Measurements from ENCODE around the gene PRSS48.
"Not testable (repeated sequence)": the region's sequence is repeated elsewhere in the genome, so short reads cannot be mapped to it uniquely, and the experiment has no call there.

PRSS48 gene, protein sequence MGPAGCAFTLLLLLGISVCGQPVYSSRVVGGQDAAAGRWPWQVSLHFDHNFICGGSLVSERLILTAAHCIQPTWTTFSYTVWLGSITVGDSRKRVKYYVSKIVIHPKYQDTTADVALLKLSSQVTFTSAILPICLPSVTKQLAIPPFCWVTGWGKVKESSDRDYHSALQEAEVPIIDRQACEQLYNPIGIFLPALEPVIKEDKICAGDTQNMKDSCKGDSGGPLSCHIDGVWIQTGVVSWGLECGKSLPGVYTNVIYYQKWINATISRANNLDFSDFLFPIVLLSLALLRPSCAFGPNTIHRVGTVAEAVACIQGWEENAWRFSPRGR

DNA sequence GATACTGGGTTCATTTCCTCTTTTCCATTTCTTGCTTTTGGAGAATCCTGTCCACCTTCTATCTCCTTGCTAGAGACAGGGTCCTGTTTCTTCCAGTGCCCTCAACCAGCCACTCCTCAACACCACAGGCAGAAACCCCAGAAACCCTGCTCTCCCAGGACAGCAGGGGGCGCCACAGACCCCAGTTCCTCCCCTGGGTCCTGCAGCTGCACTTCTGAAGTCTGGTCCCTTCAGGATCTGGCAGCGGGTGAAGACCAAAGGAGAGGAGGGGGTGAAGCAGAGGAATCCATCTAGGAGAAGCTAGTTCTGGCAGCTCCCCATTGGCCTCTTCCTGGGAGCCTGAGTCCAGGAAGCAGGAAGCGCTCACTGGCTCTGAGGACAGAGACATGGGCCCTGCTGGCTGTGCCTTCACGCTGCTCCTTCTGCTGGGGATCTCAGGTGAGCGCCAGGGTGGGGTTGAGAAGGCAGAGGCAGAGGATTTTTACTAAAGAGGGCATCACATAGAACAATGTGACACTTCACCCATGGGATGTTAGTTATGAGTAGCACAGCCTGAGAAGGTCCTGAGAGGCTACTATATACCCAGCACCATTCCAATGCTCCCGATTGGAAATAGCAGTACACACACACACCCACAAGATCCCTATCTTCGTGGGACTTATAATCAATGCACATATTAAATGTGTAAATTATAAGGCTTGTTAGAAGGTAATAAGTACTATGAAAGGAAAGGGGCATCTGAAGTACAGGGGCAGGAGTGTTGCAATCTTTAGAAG, at the start of gene PRSS48:
PRSS48 (plus strand) TSS at position 375 of the 776 bp plus-strand sequence; CDS start at position 387, 12 bp downstream.
- FAIRE-seq, result no peak

DNA sequence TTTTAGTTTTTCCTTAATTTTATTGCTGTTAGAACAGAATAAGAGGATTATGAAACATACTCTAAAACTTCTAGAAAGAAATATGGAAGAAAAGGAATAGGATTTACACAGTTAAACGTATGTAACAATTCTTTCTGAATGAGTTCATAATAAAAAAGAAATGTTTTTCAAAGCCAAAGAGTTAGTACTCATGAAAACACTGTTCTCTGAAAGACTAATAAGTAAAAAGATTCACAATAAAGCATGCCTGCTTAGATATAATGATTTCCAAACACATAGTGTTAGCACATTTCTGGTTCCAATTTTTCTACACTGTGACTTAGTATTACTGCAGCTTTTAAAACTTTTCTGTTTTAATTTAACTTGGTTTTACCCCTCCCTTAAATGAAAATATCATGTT, 49.8 kb upstream of the PRSS48 start:
- FAIRE-seq, result no peak

DNA sequence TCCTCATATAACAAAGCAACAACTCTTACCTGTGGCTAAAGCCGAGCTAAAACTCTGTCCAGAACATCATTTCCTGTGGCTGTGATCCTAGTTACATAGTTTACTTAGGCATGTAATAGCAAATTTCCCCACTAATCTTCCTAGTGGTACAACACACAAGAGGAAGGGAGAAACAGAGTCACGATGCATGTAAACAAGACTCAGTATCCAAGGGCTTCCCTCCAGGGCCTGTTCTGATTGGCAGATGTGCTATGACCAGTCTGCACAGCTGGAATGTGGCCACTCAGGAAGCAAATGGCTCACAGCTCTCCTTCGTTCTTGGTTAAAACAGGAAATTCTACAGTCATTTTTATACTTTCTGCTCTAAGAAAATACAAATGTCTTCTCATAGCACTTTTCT, 49.2 kb upstream of the PRSS48 start:
- FAIRE-seq, result no peak

DNA sequence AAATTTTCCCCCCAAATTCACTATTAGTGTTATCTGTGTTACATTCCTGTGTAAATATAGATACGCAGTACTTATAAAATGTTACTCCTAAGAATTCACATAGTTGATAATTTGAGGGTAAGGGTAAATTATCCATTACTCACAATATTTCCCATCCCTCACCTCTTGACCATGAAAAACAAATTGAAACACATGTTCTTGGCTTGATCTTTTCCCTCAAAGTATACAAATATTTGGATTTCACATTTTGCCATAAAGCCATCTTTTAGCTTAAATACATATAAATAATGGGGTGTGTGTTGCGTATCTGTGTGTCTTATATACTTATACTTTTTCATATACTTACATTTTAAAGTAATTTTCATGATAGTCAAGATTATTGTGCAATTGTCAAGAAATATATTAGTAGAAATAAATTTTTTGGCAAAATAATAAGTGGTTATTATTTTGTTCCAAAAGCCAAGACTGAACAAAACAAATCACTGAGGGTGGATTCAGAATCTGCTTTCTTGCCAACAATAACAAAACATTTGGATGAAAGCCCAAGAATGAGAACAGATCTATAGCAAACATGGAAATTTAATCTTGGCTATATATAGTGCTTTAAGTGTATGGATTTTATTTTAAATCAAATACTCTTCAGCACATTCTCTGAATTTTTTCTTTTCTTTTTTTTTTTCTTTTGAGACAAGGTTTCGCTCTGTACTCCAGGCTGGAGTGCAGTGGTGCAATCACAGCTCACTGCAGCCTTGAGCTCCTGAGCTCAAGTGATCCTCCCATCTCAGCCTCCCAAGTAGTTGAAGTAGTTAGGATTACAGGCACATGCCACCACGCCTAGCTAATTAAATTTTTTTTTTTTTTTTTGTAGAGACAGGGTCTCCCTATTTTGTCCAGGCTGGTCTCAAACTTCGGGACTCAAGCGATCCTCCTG, 48.5 kb upstream of the PRSS48 start:
- FAIRE-seq, result peak; percentile 77

DNA sequence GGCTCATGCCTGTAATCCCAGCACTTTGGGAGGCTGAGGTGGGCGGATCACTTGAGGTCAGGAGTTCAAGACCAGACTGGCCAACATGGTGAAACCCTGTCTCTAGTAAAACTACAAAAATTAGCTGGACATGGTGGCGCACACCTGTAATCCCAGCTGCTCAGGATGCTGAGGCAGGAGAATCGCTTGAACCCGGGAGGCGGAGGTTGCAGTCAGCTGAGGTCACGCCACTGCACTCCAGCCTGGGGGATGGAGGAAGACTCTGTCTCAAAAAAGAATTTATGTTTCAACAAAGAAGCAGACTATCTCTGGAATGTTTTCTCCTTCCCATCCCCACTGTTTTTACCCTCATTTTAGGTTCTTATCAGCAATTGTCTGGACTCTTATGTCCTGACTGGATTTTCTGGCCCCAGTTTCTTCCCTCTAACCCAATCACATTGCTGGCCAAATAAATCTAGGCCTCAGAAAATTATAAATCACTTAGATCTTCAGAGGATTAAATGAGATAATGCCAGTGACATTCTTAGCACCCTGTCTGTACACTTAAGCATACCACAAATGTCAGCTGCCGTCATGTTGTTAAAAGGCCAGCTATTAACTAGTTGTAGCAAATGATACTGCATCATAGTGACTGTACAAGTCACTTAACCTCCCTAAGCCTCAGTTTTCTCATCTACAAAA, 44.9 kb upstream of the PRSS48 start:
- no peak for FAIRE-seq

DNA sequence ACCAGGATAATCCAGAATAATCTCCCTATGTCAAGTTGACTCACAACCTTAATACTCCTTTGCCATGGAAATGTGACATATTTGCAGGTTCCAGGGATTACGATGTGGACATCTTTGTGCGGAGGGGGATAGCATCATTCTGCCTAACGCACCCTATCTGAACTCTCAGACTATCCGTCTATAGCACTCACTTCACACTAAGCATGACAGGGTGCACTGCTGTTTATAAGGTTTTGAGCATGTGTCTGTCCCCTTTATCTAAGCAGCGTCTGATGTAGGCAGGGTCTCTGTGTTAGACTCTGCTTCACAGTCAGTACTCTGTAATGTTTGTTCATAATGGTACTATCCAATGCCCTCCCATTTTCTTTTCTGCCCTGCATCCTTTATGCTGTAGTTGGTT, 43.4 kb upstream of the PRSS48 start:
- FAIRE-seq, result no peak

DNA sequence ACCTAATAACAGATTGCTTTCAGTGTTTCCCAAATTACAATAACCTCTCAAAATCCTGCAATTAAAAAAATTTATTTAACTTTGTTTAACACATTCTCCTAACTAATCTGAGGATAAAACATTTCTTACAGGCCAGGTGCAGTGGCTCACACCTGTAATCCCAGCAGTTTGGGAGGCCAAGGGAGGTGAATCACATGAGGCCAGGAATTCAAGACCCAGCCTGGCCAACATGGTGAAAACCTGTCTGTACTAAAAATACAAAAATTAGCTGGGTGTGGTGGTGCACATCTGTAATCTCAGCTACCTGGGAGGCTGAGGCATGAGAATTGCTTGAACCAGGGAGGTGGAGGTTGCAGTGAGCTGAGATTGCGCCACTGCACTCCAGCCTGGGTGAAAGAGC, 41.6 kb upstream of the PRSS48 start:
- not testable (repeated sequence) for FAIRE-seq

DNA sequence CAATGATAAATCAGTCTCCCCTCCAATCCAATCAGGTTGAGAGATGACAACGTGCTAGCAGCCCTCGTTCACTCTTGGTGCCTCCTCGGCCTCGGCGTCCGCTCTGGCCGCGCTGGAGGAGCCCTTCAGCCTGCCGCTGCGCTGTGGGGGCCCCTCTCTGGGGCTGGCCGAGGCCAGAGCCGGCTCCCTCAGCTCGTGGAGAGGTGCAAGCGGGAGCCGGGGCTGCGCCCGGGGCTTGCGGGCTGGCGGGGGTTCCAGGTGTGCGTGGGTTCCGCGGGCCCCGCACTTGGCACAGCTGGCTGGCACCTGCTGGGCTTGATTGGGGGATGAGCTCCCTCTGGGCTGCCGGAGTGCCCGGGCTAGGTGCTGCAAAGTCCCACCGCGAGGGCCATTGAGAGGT, 40.9 kb upstream of the PRSS48 start:
- FAIRE-seq, result no peak

DNA sequence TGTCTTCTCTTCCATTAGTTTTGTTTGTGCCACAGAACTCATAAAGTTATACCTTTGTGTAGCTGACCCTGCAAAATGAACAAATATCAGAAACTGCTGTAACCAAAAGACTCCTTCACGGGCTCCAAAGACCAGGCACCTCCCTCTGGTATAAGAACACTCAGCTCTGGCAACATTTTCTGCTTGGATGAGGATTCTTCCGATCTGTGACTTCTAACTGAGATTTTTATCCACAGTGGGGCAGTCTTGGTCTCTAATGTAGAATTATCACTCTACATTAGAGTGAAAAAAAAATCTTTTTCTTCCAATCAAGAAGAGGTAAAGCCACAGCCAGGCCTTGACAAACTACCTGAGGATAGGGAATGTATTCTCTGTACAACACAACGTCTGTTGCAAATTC, 38.5 kb upstream of the PRSS48 start:
- FAIRE-seq, result no peak

DNA sequence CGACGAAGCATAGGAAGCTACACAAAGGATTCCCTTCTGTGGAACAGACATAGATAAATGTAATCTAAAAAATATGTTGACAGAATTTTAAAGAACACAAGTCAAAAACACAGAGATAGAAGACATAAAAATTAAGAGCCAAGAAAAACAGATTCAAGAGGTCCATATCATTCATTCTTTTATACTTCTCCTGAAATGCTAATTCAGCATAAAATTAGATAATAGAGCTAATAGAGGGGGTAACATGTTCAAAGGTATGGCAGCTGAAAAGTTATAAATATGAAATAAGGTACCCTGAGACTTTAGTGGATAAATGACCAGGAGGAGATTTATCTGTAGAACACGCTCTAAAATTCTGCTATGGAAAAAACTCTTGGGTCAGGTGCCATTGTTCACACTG, 37.4 kb upstream of the PRSS48 start:
- FAIRE-seq, result no peak

DNA sequence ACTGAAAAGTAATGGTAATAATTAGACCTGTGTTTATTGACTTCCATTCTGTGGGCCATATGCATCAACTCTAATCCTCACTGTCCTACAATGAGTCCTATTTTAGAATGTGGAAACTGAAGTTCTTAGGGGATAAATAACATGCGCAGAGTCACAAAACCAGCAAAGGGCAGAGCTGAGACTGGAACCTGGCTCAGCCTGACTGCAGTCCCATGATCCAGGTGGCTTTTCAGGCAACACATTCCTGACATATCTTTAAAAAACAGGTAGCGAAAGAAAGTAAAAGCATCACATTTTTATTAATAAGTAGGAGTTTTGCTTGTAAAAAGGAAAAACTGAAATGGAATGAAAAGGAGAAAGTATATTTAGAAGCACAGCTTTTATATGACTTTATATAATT, 34.7 kb upstream of the PRSS48 start:
- no peak for FAIRE-seq

DNA sequence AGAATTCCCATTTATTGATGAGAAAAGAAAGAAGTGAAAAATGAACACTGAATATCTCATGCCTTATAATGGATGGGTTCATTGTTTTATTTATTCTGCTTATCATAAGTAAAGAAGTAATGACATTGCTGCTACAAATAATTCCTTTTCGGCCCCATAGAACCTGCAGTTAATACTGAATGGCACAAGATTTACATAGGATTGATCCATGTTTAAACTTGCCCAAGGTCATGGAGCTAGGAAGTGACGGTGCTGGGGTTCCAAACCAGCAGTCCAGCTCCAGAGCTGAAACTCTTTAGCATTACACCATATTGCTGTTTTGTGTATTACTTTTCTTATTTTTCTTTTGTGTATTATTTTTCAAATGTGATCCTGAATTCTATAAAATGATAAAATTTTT, 30.2 kb upstream of the PRSS48 start:
- no peak for FAIRE-seq

DNA sequence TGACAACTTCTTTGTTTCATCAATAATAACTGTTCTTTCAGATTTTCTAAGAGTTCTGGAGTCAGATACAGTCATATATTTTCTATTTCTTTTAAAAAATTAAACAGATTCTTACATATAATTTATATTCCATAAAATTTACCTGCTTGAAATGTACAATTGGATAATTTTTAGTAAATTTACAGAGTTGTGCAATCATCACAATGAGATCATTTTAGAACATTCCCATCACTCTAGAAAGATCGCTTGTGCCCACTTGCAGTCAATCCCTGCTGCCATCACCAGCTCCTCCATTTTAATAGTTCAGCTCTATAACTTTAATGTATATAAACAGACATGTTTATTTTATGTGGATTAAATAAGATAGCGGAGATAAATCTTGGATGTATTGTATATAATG, 29.6 kb upstream of the PRSS48 start:
- FAIRE-seq, result no peak

DNA sequence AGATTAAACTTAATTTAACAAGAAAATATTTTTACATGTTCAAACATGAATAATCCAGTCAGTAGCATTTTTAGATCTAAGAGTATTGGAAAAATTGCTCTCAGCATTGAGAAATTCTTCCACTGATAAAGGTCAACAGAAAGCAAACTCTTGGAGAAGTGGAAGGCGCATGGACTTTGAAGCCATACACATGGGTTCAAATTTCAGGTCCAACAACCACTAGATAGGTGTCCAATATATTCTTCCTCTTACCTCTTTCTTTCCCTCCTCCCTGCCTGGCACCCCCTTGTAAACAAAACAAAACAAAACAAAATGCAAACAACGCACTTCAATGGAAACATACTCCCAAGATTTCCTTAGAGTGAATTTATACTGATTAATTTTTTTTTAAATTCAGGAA, 28.4 kb upstream of the PRSS48 start:
- no peak for FAIRE-seq

DNA sequence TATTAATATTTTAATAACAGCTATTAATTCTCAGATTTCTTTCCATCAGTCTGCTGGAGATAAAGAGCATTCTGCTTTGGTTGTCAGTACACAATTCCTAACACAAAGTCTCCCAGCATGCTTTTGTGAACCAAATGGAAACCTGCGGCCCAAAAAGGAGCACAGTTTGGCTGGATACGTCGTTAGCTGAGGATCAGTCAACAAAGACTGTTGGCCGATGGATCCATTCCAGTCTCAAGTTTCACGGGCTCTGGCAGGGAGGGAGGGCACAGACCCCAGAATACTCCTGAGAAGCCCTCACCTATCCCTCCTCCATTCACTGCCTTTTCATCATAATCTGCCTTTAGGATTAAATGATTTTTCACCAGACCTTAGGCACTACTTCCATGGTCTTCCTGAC, 26.3 kb upstream of the PRSS48 start:
- FAIRE-seq, result no peak

DNA sequence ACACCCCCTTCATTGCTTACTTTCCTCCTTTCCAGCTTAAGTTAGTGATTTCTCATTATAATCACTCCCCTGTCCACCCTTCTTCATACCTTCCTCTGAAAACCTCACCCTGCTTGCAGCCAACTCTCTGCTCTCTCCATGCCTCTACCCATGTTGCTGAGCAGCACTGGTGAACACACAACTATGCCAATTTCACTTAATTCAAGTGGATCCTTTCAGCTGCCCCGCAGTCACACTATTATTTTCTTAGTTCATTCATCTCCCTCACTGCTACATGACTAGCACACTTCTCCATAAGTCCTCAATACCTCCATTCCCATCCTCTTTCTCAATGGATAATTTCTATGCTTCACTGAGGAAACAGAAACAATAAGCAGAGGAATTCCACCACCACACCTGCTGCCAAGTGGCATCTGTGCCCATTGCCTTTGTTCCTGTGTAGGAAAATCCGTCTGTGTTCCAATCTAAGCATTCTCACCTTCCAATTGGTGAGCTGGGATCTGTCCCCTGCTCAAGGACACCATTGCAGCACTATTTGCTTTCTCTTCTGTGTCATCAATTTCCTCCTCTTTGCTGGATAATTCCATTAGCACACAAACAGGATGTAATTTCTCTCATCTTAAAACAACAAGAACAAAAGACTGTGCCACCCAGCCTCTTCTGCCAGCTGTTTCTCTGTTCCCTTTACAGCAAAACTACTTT, 25.2 kb upstream of the PRSS48 start:
- no peak for FAIRE-seq

DNA sequence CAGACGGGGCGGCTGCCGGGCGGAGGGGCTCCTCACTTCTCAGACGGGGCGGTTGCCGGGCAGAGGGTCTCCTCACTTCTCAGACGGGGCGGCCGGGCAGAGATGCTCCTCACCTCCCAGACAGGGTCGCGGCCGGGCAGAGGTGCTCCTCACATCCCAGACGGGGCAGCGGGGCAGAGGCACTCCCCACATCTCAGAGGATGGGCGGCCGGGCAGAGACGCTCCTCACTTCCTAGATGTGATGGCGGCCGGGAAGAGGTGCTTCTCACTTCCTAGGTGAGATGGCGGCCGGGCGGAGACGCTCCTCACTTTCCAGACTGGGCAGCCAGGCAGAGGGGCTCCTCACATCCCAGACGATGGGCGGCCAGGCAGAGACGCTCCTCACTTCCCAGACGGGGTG, 21.7 kb upstream of the PRSS48 start:
- not testable (repeated sequence) for FAIRE-seq

DNA sequence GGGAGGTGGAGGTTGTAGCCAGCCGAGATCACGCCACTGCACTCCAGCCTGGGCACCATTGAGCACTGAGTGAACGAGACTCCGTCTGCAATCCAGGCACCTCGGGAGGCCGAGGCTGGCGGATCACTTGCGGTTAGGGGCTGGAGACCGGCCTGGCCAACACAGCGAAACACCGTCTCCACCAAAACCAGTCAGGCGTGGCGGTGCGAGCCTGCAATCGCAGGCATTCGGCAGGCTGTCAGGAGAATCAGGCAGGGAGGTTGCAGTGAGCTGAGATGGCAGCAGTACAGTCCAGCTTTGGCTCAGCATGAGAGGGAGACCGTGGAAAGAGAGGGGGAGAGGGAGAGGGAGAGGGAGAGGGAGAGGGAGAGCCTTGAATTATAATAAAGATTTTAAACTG, 21.3 kb upstream of the PRSS48 start:
- not testable (repeated sequence) for FAIRE-seq

DNA sequence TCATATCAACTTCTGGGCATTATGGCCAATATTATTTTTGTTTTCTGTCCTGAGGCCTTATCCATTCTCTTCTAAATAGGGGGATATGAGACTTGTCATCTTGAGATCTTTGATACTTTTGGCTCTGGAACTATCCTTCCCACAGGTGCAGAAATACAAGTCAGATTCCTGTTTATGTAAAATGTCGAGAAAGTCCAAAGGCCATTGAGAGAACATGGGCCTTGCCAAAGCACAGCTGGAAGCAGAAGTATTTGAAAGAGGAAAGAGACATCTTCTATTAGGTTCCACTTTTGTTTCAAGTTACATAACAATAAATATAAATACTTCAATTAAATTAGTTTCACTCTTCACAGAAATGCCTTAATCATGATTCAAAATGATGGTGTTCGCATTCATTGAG, 20.8 kb upstream of the PRSS48 start:
- FAIRE-seq, result no peak

DNA sequence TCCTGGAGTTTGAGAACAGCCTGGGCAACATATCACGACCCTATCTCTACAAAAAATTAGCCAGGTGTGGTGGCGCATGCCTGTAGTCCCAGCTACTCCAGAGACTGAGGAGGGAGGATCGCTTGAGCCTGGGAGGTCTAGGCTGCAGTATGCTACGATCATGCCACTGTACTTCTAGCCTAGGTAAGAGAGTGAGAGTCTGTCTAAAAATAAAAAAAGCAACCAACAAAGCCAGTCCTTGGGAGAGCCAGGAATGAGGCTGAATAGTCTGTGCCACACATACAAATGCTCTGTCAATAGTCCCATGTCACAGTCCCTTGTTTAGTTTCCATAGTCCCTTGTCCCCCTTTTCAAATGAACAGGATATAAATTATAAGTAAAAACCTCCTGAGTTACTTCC, 19.3 kb upstream of the PRSS48 start:
- FAIRE-seq, result no peak

DNA sequence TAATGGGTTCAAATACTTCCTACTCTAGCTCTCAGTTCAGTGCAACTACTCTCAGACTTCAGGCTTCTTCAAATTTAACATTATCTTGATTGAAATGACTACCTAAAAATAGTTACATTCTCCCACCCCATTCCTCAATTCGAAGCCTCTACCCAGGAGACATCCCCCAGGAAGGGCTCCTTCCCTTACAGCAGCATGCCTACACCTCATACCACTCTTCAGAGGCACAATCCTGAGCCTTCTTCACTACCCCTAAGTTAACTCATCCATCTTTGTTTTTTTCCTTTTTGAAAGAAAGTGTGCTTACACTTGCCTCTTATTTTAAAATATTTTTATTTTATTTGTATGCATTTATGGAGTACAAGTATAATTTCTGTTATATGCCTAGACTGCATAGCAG, 17.2 kb upstream of the PRSS48 start:
- FAIRE-seq, result no peak

DNA sequence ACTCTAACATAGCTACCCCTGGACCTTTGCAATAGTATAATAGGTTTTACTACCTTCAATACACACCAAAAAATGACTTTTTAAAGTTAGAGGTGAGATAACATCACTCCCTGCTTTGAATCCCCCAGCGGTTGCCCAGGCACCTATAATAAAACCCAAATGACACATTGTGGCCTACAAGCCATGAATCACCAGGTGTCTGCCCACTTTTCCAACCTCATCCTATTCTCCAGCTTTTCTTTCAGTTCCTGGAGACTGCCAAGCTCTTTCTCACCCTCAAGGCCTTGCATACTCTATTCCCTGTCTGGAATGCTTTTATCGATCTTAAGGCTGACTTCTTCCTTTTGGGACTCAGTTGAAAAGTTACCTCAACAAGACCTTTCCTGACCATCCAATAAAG, 16.4 kb upstream of the PRSS48 start:
- FAIRE-seq, result no peak

Data from endometrium (tissue), 2 donors.